ENCODE data around the gene GPR158. TPM values are rescaled to one million over a fixed set of nuclear protein-coding genes. Genes with fewer than 3 reads are reported as not detected.
"Not testable (repeated sequence)": the region's sequence is repeated elsewhere in the genome, so short reads cannot be mapped to it uniquely, and the experiment has no call there.

Gene GPR158
- total RNA-seq, 1 experiment from 2014 or later: 0.24 TPM

- H3K4ac ChIP-seq (ENCODE audit: low read depth, low read length): no peak overlapping the region
- H3K36me3 Mint-ChIP-seq (ENCODE audit: insufficient read depth in 1 of 3, low read depth in 3 of 3): peaks cover 6 to 16% (median 7%) of the 10 kb centered on the region in 3 experiments
- WGBS (ENCODE audit: extremely low coverage, insufficient read length, low lambda C conversion rate): no CpG with 5 or more reads among the region's 3 CpGs
These were observed 133.5 kb downstream of the GPR158 start for GRCh38 chr10:25308278-25308677.

GRCh38 chr10:25317596-25318211 lies 142.9 kb downstream of the GPR158 start:
- H3K9me3 Mint-ChIP-seq; H3K36me3 Mint-ChIP-seq (ENCODE audit: insufficient read depth in 1 of 3, low read depth in 3 of 3); H3T11ph ChIP-seq (ENCODE audit: low read length); H3K4me2 ChIP-seq (ENCODE audit: insufficient read depth, insufficient read length, low read length); H3K56ac ChIP-seq (ENCODE audit: insufficient read length, low read depth, low read length); H4K20me1 ChIP-seq (ENCODE audit: control insufficient read depth, insufficient read depth, insufficient read length); H3K4ac ChIP-seq (ENCODE audit: low read depth, low read length); H3K9ac ChIP-seq (ENCODE audit: extremely low read depth, insufficient read length, low read length); H4K5ac ChIP-seq (ENCODE audit: insufficient read length, low read depth, low read length); H2BK120ac ChIP-seq (ENCODE audit: low read depth, low read length, poor library complexity, severe bottlenecking); H3K14ac ChIP-seq (ENCODE audit: insufficient read depth, low read length); H3K27me3 ChIP-seq (ENCODE audit: insufficient read depth, low read length); H2AFZ ChIP-seq (ENCODE audit: low read length); H3K23me2 ChIP-seq (ENCODE audit: insufficient read length, low read depth, low read length, poor library complexity, severe bottlenecking); H4K91ac ChIP-seq (ENCODE audit: insufficient read length, low read depth, low read length); H4K8ac ChIP-seq (replicated peaks; ENCODE audit: insufficient read length, low read depth, low read length); H3K79me2 ChIP-seq (ENCODE audit: insufficient read depth, low read length); H3K9me3 ChIP-seq (ENCODE audit: control insufficient read depth, low read depth, low read length); H3K4me1 ChIP-seq (ENCODE audit: insufficient read depth, low read length); H3K4me1 Mint-ChIP-seq; H2BK5ac ChIP-seq (ENCODE audit: insufficient read length, low read length); H2BK15ac ChIP-seq (ENCODE audit: low read depth, low read length); H3K27ac Mint-ChIP-seq; H2BK20ac ChIP-seq (ENCODE audit: low read depth, low read length, poor library complexity, severe bottlenecking); DNase-seq; H2BK12ac ChIP-seq (ENCODE audit: insufficient read length, low read depth, low read length); H3K23ac ChIP-seq (ENCODE audit: insufficient read length, low read depth, low read length); H2AK5ac ChIP-seq (ENCODE audit: insufficient read length, low read length); H3K27ac ChIP-seq (ENCODE audit: insufficient read length, low read depth, low read length); H3K18ac ChIP-seq (ENCODE audit: insufficient read length, low read depth, low read length); H3K27me3 Mint-ChIP-seq (ENCODE audit: low read depth); H3K79me1 ChIP-seq (ENCODE audit: insufficient read depth, low read depth, low read length, poor library complexity, severe bottlenecking); H3K4me3 Mint-ChIP-seq: not testable (repeated sequence)
- WGBS (ENCODE audit: extremely low coverage, insufficient read length, low lambda C conversion rate): no CpG with 5 or more reads among the region's 9 CpGs

More at GRCh38 chr10:25308278-25308677, 133.5 kb downstream of the GPR158 start:
- no peak overlapping the region for H3K4me3 Mint-ChIP-seq
- H3K27ac Mint-ChIP-seq: no peak overlapping the region
- peaks cover 6% of the 10 kb centered on the region in 2 experiments; a peak in 2 of 4 replicates for H3K4me1 Mint-ChIP-seq
- H4K20me1 ChIP-seq (ENCODE audit: control insufficient read depth, insufficient read depth, insufficient read length): no peaks in the 10 kb centered on the region
- no peaks in the 10 kb centered on the region for H3K79me2 ChIP-seq (ENCODE audit: insufficient read depth, low read length)
- DNase-seq: no peak
- no peak overlapping the region for H2BK15ac ChIP-seq (ENCODE audit: low read depth, low read length)
- no peak overlapping the region for H2AK5ac ChIP-seq (ENCODE audit: insufficient read length, low read length)
- no peak overlapping the region for H3T11ph ChIP-seq (ENCODE audit: low read length)
- H3K23ac ChIP-seq (ENCODE audit: insufficient read length, low read depth, low read length): no peak overlapping the region
- no peaks in the 10 kb centered on the region for H3K23me2 ChIP-seq (ENCODE audit: insufficient read length, low read depth, low read length, poor library complexity, severe bottlenecking)
- no peak overlapping the region for H3K4me2 ChIP-seq (ENCODE audit: insufficient read depth, insufficient read length, low read length)
- H3K14ac ChIP-seq (ENCODE audit: insufficient read depth, low read length): no peak overlapping the region
- no peak overlapping the region for H2BK12ac ChIP-seq (ENCODE audit: insufficient read length, low read depth, low read length)
- no peaks in the 10 kb centered on the region for H3K27me3 ChIP-seq (ENCODE audit: insufficient read depth, low read length)
- H3K9ac ChIP-seq (ENCODE audit: extremely low read depth, insufficient read length, low read length): no peak overlapping the region
- H3K56ac ChIP-seq (ENCODE audit: insufficient read length, low read depth, low read length): no peak overlapping the region
- H2AFZ ChIP-seq (ENCODE audit: low read length): no peak overlapping the region
- no peak overlapping the region for H4K91ac ChIP-seq (ENCODE audit: insufficient read length, low read depth, low read length)
- H3K27ac ChIP-seq (ENCODE audit: insufficient read length, low read depth, low read length): no peak overlapping the region
- no peak overlapping the region for H2BK20ac ChIP-seq (ENCODE audit: low read depth, low read length, poor library complexity, severe bottlenecking)
- no peaks in the 10 kb centered on the region for H3K9me3 ChIP-seq (ENCODE audit: control insufficient read depth, low read depth, low read length)
- H3K9me3 Mint-ChIP-seq: peaks cover 13 to 14% of the 10 kb centered on the region in 2 experiments
- H2BK120ac ChIP-seq (ENCODE audit: low read depth, low read length, poor library complexity, severe bottlenecking): no peak overlapping the region
- no peaks in the 10 kb centered on the region; the same call in 1 of the 2 replicates for H3K27me3 Mint-ChIP-seq (ENCODE audit: low read depth)
- no peak overlapping the region for H2BK5ac ChIP-seq (ENCODE audit: insufficient read length, low read length)
- no peak overlapping the region for H3K18ac ChIP-seq (ENCODE audit: insufficient read length, low read depth, low read length)
- no peaks in the 10 kb centered on the region for H3K79me1 ChIP-seq (ENCODE audit: insufficient read depth, low read depth, low read length, poor library complexity, severe bottlenecking)
- no peak overlapping the region for H4K5ac ChIP-seq (ENCODE audit: insufficient read length, low read depth, low read length)
- TF ChIP-seq CTCF (conservative IDR thresholded peaks at IDR 0.05): no peak
- no peaks in the 10 kb centered on the region for H3K4me1 ChIP-seq (ENCODE audit: insufficient read depth, low read length)
- no peak overlapping the region for H4K8ac ChIP-seq (replicated peaks; ENCODE audit: insufficient read length, low read depth, low read length)
